PC-3 (cell line): ENCODE measurements around the gene DGKB.

ENCODE experiments used
- CTCF ChIP-seq: fragments of 300-600 bp; sonication (generic); conservative IDR thresholded peaks from 2 replicates; pipeline ENCODE4 v1.5.1; 2017; ENCODE audit warnings: antibody characterized with exemption, low read depth, mild to moderate bottlenecking, low read length
- EZH2phosphoT487 ChIP-seq: fragments of 300-600 bp; sonication (generic); IDR thresholded peaks from 2 replicates; pipeline ENCODE4 v1.6.1; 2018; ENCODE audit warnings: mild to moderate bottlenecking, antibody characterized with exemption, low read length, borderline replicate concordance

- TF ChIP-seq CTCF (no peak), EZH2phosphoT487 (no peak)
These were observed 225.7 kb downstream of the DGKB start for GRCh38 chr7:14676896-14677295.
